IMR-90 (cell line): ENCODE data around the gene ADGRV1. TPM values are rescaled to one million over a fixed set of nuclear protein-coding genes. Genes with fewer than 3 reads are reported as not detected.

Experiments
- ATAC-seq: fragments of 200-7000 bp; cut with Tn5 transposase; 2 replicates; pipeline ENCODE4 v1.9.1; 2020; ENCODE audit warnings: low read depth, mild to moderate bottlenecking, moderate library complexity
- BruUV-seq: library from RNA; stranded (reverse); fragments of 400-500 nt; replicated peaks from 2 replicates; lab custom pipeline; 2021; lab: Mats Ljungman, UMichigan
- CTCF ChIA-PET: fragments of 300-600 bp; formaldehyde crosslinking; extraction: SDS; loops from one replicate; lab custom pipeline; 2021; ENCODE audit warnings: antibody characterized with exemption; lab: Yijun Ruan, JAX
- POLR2A ChIA-PET: fragments of 300-600 bp; sonication (Branson Sonifier 250); formaldehyde crosslinking; loops from one replicate; lab custom pipeline; 2022; ENCODE audit warnings: antibody characterized with exemption; ENCODE audit not compliant: unreplicated experiment; lab: Charles Lee
- DNase-seq: peaks from one replicate; pipeline ENCODE4 v3.0.0; 2013
- H2AFZ ChIP-seq: replicated peaks from 2 replicates; pipeline ENCODE3; 2013; ENCODE audit warnings: low read length, mild to moderate bottlenecking; ENCODE audit not compliant: poor library complexity
- H2AK5ac ChIP-seq: 2 replicates; pipeline ENCODE4 v1.6.1; 2013; ENCODE audit warnings: low read depth, low read length, inconsistent platforms
- H2AK9ac ChIP-seq: replicated peaks from 2 replicates; pipeline ENCODE3; 2013; ENCODE audit warnings: mild to moderate bottlenecking, low read depth, low read length, moderate library complexity; ENCODE audit not compliant: poor library complexity
- H2BK120ac ChIP-seq: 2 replicates; pipeline ENCODE4 v1.6.1; 2013; ENCODE audit warnings: low read depth, low read length, inconsistent platforms
- H2BK15ac ChIP-seq: 3 replicates; pipeline ENCODE4 v1.6.1; 2013; ENCODE audit warnings: low read depth, low read length, inconsistent platforms
- H2BK20ac ChIP-seq: 2 replicates; pipeline ENCODE4 v1.6.1; 2013; ENCODE audit warnings: low read depth, mild to moderate bottlenecking, inconsistent platforms, low read length, moderate library complexity
- H2BK5ac ChIP-seq: 2 replicates; pipeline ENCODE4 v1.6.1; 2013; ENCODE audit warnings: mild to moderate bottlenecking, low read depth, low read length, inconsistent platforms; ENCODE audit not compliant: poor library complexity, severe bottlenecking
- H3K14ac ChIP-seq: replicated peaks from 2 replicates; pipeline ENCODE4 v1.6.1; 2013; ENCODE audit warnings: low read depth, low read length, inconsistent platforms
- H3K18ac ChIP-seq: 2 replicates; pipeline ENCODE4 v1.6.1; 2013; ENCODE audit warnings: low read depth, low read length, control low read depth
- H3K23ac ChIP-seq: 2 replicates; pipeline ENCODE4 v1.6.1; 2013; ENCODE audit warnings: low read depth, low read length, inconsistent platforms
- H3K27ac ChIP-seq: 2 replicates; pipeline ENCODE4 v1.5.1; 2013; ENCODE audit warnings: mild to moderate bottlenecking, control low read depth, low read length; ENCODE audit not compliant: insufficient read depth
- H3K27me3 ChIP-seq: 2 replicates; pipeline ENCODE4 v1.6.1; 2013; ENCODE audit warnings: low read length; ENCODE audit not compliant: control insufficient read depth, insufficient read depth
- H3K36me3 ChIP-seq: 2 replicates; pipeline ENCODE4 v1.6.1; 2013; ENCODE audit warnings: low read length, mixed read lengths; ENCODE audit not compliant: control insufficient read depth, insufficient read depth
- H3K4ac ChIP-seq: 2 replicates; pipeline ENCODE4 v1.6.1; 2013; ENCODE audit warnings: low read depth, low read length, inconsistent platforms
- H3K4me1 ChIP-seq: 2 replicates; pipeline ENCODE4 v1.6.1; 2013; ENCODE audit warnings: low read length, mixed read lengths; ENCODE audit not compliant: control insufficient read depth, insufficient read depth
- H3K4me2 ChIP-seq: 2 replicates; pipeline ENCODE4 v1.6.1; 2013; ENCODE audit warnings: low read depth, mild to moderate bottlenecking, control low read depth, low read length, moderate library complexity
- H3K4me3 ChIP-seq: 2 replicates; pipeline ENCODE4 v1.5.1; 2013; ENCODE audit warnings: low read depth, mild to moderate bottlenecking, control low read depth, low read length, moderate library complexity; ENCODE audit not compliant: insufficient read depth
- H3K56ac ChIP-seq: 2 replicates; pipeline ENCODE4 v1.6.1; 2013; ENCODE audit warnings: low read length, inconsistent platforms; ENCODE audit not compliant: insufficient read depth; ENCODE audit errors: extremely low read depth
- H3K79me1 ChIP-seq, 2 experiments: 2 replicates each; pipeline ENCODE4 v1.6.1; 2013; ENCODE audit warnings: low read length in 2 of 2, inconsistent platforms in 1 of 2, low read depth in 1 of 2
- H3K9ac ChIP-seq: 2 replicates; pipeline ENCODE4 v1.6.1; 2013; ENCODE audit warnings: low read depth, low read length, control low read depth
- H3K9me1 ChIP-seq: 2 replicates; pipeline ENCODE4 v1.6.1; 2013; ENCODE audit warnings: low read length, inconsistent platforms; ENCODE audit not compliant: insufficient read depth
- H3K9me3 ChIP-seq: 2 replicates; pipeline ENCODE4 v1.6.1; 2013; ENCODE audit warnings: low read length; ENCODE audit not compliant: control insufficient read depth, insufficient read depth
- H4K20me1 ChIP-seq: 2 replicates; pipeline ENCODE4 v1.6.1; 2013; ENCODE audit warnings: low read length, inconsistent platforms; ENCODE audit not compliant: insufficient read depth
- H4K5ac ChIP-seq: 2 replicates; pipeline ENCODE4 v1.6.1; 2013; ENCODE audit warnings: mild to moderate bottlenecking, low read depth, low read length, control low read depth
- H4K8ac ChIP-seq, 2 experiments: 2 replicates each; pipeline ENCODE4 v1.6.1; 2013; ENCODE audit warnings: low read depth in 2 of 2, low read length in 2 of 2, control low read depth in 1 of 2, inconsistent platforms in 1 of 2
- H4K91ac ChIP-seq: 2 replicates; pipeline ENCODE4 v1.6.1; 2013; ENCODE audit warnings: low read depth, low read length, inconsistent platforms; ENCODE audit not compliant: insufficient read depth
- MAFK ChIP-seq: IDR thresholded peaks from 2 replicates; pipeline ENCODE4 v1.6.1; 2012; ENCODE audit warnings: low read depth, low read length, improper control_type of control experiment
- MAZ ChIP-seq: IDR thresholded peaks from 2 replicates; pipeline ENCODE4 v1.6.1; 2012; ENCODE audit warnings: low read depth, mild to moderate bottlenecking, low read length, improper control_type of control experiment, moderate library complexity, borderline replicate concordance
- MXI1 ChIP-seq: IDR thresholded peaks from 2 replicates; pipeline ENCODE4 v1.6.1; 2012; ENCODE audit warnings: low read depth, mild to moderate bottlenecking, low read length, moderate library complexity, borderline replicate concordance
- WGBS, 2 experiments: methylation state at CpG; one replicate each; pipeline versions ENCODE4 v1.1.5 to v1.1.7; 2013; ENCODE audit warnings: missing lambda C conversion rate in 2 of 2; ENCODE audit not compliant: insufficient read length in 1 of 2; ENCODE audit errors: extremely low coverage in 2 of 2; 5-methylcytosine and 5-hydroxymethylcytosine counted together
- dilution Hi-C: fragments of 300-500 bp; cut with HindIII; formaldehyde crosslinking; loops from one replicate; pipeline ENCODE4 v1.14.3; 2018; ENCODE audit warnings: low sequenced_read_pairs; ENCODE audit not compliant: unreplicated experiment
- in situ Hi-C: fragments of 300-500 bp; cut with MboI; formaldehyde crosslinking; loops from 3 replicates; pipeline ENCODE4 v1.14.3; 2019; ENCODE audit warnings: low sequenced_read_pairs, inconsistent platforms, mixed read lengths
- intact Hi-C: fragments of 100-400 bp; cut with micrococcal nuclease; formaldehyde crosslinking; loops from 2 replicates; pipeline ENCODE4 v1.10.0; 2022
- polyA plus RNA-seq, 3 experiments: library from polyadenylated mRNA; depleted of rRNA; stranded (reverse); fragments of >200 nt; gene quantifications; 2 replicates each; pipeline ENCODE4 v1.2.3, GENCODE V29; 2012; ENCODE audit warnings: low replicate concordance in 1 of 3
- total RNA-seq: library from RNA; depleted of rRNA; stranded (reverse); fragments of >200 nt; gene quantifications from 2 replicates; pipeline ENCODE4 v1.2.3, GENCODE V29; 2012

Gene ADGRV1
- total and polyA plus RNA-seq, 2 of the 4 experiments (the other 2 are of a cell fraction) = under 0.01 TPM; not detected in 1

DNA sequence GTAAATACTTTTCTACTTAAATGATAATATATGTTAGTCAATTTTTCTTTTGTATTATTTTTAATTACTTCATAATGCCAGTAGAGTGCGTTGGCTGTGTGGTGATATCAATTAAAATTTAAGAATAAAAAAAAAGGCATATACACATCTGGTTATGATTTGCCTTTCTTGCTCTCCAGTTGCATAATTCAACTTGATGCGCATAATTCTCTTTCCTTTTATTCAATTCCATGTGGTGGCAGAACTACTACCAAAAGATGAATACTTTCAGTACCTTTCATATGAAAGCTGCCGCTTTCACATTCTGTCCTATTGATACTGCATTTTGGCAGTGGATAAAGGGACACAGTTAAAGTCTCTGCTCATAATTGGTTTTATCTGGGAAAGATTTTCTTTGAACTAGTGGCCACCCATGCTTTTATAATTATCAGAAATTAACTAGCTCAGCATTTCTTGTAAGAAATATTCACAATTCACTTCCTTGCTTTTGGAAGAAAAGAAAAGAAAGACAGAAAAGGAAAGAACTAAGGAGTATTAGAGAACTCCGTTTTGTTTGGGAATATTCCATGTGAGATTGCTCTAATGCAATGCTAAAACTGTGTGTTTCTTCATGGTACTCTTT lies 12.3 kb upstream of the ADGRV1 start:
- Histone ChIP-seq H3K36me3 (no peaks in the 10 kb centered on the region), H4K5ac (no peak overlapping the region), H3K79me1 (no peaks in the 10 kb centered on the region), H2BK5ac (no peak overlapping the region), H3K56ac (no peak overlapping the region), H2BK20ac (no peak overlapping the region), H3K4ac (no peak overlapping the region), H3K27me3 (no peaks in the 10 kb centered on the region; the same call in 1 of the 2 replicates), H3K9me1 (no peaks in the 10 kb centered on the region), H4K91ac (no peak overlapping the region), H2AFZ (no peak overlapping the region), H3K18ac (no peak overlapping the region), H2BK120ac (no peak overlapping the region), H2AK5ac (no peak overlapping the region), H2BK15ac (no peak overlapping the region), H3K4me3 (no peak overlapping the region), H3K4me2 (no peak overlapping the region), H4K8ac (no peak overlapping the region), H2AK9ac (no peak overlapping the region), H3K9ac (no peak overlapping the region), H3K9me3 (no peaks in the 10 kb centered on the region), H3K14ac (no peak overlapping the region), H4K20me1 (no peaks in the 10 kb centered on the region), H3K4me1 (no peaks in the 10 kb centered on the region), H3K27ac (no peak overlapping the region), H3K23ac (no peak overlapping the region)
- POLR2A ChIA-PET = no interaction called here
- intact Hi-C loops = no loop called here
- BruUV-seq = no TSS peak
- DNase-seq (no peak), ATAC-seq (no peak)
- WGBS, 2 experiments = no CpG with 5 or more reads among the region's 4 CpGs
- TF ChIP-seq MAFK (peak; percentile 66), MAZ (no peak), MXI1 (no peak)
- dilution Hi-C loops = no loop called here
- in situ Hi-C loops = no loop called here
- CTCF ChIA-PET = no interaction called here
